ENCODE measurements around the gene KCNH2.
"Not testable (repeated sequence)": the region's sequence is repeated elsewhere in the genome, so short reads cannot be mapped to it uniquely, and the experiment has no call there.

Gene KCNH2, protein sequence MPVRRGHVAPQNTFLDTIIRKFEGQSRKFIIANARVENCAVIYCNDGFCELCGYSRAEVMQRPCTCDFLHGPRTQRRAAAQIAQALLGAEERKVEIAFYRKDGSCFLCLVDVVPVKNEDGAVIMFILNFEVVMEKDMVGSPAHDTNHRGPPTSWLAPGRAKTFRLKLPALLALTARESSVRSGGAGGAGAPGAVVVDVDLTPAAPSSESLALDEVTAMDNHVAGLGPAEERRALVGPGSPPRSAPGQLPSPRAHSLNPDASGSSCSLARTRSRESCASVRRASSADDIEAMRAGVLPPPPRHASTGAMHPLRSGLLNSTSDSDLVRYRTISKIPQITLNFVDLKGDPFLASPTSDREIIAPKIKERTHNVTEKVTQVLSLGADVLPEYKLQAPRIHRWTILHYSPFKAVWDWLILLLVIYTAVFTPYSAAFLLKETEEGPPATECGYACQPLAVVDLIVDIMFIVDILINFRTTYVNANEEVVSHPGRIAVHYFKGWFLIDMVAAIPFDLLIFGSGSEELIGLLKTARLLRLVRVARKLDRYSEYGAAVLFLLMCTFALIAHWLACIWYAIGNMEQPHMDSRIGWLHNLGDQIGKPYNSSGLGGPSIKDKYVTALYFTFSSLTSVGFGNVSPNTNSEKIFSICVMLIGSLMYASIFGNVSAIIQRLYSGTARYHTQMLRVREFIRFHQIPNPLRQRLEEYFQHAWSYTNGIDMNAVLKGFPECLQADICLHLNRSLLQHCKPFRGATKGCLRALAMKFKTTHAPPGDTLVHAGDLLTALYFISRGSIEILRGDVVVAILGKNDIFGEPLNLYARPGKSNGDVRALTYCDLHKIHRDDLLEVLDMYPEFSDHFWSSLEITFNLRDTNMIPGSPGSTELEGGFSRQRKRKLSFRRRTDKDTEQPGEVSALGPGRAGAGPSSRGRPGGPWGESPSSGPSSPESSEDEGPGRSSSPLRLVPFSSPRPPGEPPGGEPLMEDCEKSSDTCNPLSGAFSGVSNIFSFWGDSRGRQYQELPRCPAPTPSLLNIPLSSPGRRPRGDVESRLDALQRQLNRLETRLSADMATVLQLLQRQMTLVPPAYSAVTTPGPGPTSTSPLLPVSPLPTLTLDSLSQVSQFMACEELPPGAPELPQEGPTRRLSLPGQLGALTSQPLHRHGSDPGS

DNA sequence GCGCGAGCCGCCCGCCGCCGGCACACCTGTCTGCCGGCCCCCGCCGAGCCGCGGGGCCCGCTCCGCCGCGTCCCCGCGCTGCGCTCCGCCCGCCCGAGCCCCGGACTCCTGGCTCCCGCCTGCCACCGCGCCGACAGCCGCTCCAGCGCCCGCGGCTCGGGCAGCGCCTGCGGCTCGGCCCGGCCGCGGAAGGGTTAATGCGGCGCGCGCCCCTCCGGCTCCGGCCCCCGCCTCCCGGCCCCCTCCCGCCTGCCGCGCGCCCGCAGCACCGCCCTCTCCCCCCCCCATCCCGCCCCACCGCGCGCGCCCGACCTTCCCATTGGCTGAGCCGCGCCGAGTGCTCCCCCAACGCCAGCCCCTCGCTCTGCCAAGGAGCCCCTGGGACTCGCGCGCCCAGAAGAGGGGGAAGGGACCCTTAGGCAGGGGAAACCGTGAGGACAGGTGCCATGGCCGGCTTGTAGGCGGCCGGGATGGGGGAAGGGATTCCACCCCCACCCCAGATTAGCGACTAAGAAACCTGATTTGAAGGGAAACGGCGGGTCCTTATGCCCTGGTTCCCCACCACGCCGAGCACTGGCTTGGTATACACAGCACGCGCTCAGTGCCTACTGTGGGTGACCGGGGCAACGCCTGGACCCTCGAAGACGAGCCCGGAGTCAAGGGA lies at the start of gene KCNH2:
KCNH2 (minus strand) TSS at position 196 of the 664 bp plus-strand sequence. CDS start 408 bp downstream, outside the sequence.
- DNase-seq, result peak; percentile 31 to 43

DNA sequence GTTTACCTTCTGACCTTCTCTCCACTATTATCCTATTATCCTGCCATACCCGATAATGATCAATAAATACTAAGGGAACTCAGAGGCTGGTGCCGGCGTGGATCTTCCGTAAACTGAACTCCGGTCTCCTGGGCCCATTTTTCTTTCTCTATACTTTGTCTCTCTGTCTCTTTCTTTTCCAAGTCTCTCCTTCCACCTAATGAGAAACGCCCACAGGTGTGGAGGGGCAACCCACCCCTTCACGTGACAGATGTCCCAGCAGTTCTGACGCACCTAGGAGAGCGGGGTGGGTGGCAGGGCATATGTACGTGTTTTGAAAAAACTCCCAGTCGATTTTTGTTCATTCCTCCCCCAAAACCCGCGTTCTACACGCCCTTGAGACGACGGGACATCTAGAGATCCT lies 49.6 kb upstream of the KCNH2 start:
- not testable (repeated sequence) for DNase-seq

DNA sequence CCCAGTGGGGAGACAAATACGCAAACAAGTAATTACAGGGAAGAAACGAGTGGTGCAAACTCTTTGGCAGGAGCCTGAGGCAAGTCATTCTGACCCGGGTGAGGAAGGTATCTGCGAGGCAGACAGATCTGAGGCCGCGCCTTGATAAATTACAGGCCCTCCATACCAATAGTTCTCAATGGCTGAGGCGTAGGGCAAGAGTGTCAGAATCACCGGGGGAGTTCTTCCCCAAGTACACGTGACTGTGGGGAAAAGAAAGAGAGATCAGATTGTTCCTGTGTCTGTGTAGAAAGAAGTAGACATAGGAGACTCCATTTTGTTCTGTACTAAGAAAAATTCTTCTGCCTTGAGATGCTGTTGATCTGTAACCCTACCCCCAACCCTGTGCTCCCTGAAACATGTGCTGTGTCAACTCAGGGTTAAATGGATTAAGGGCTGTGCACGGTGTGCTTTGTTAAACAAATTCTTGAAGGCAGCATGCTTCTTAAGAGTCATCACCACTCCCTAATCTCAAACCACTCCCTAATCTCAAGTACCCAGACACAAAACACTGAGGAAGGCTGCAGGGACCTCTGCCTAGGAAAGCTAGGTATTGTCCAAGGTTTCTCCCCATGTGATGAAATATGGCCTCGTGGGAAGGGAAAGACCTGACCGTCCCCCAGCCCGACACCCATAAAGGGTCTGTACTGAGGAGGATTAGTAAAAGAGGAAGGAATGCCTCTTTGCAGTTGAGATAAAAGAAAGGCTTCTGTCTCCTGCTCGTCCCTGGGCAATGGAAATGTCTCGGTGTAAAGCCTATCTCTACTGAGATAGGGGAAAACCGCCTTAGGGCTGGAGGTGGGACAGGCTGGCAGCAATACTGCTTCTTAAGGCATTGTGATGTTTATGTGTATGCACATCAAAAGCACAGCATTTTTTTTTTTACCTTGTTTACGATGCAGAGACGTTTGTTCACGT lies 48.9 kb upstream of the KCNH2 start:
- DNase-seq, result not testable (repeated sequence)

DNA sequence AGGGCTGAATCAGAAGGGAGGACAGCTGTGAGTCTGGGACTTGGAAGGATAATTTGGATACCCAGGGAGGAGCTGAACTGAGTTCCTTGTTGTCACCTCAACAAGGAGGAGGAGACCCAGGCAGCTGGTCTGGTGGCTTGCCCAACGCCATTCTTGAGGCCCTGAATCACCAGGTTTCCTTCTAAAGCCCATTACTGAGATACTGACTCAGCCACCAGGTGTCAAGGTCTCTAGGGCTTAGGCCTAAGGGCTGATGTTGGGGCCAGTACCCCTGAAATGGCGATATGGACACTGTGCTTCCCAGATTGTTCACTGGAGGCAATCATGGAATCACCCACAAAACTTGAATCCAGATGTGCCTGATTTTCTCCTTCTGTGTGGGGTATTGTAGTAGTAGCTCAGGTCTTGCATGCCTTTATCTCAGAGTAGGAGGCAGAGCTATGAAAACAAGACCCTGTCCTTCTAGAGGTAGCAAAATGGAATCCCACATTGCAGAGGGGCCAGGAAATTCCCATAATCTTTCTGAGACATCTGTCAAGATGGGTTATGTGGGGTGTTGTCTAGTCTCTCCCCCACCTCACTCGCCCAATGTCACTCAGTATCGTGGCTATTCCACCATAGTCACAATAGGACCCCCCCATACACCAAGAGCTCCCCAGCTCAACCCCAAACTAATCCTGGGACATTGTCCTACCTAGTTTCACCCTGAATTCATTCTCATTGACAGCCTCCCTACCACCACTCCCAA lies 48.0 kb upstream of the KCNH2 start:
- no peak for DNase-seq

DNA sequence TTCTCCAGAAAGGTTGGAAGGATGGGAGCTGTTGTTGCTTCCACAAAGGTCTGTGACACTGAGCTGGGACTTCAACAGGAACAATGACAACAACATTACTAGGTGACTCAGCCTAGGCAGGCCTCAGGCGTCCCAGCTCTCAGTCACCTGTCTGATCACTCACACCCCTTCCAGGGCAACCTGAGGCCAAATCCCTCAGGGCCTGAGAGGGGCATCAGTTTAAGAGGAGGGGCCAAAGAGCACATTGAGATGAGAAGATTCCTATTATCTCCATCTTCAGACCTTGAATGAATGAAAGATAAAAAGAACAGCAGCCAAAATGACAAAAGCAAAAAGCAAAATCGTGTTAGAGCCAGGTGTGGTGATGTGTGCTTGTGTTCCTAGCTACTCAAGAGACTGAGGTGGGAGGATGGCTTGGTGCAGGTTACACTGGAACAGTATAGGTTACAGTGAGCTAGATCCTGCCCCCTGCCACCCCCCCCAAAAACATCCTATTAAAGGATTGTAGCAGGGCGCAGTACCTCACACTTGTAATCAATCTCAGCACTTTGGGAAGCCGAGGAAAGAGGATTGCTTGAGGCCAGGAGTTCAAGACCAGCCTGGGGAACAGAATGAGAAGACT lies 46.4 kb upstream of the KCNH2 start, which contains the start of gene ATG9B:
ATG9B (minus strand) TSS at position 60 of the 622 bp plus-strand sequence. CDS start 71 bp downstream, outside the sequence.
- no peak for DNase-seq

DNA sequence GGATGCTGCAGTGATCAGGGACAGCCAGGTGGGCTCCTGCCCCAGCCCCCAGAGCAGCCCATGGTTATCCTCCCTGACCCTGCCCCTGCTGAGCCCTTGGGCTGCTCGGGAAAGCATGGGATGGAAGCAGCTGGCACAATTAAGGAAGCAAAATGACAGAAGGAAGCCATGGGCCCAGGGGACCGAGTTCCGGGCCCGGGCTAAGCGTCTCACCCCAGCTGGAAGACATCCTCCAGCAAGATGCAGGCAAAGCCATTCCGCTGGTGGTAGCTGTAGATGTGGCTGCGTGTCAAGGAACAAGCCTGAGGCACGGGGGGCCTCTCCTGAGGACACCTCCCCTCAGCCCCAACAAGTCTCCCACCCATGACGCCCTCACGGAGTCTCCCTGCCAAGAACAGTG lies 45.1 kb upstream of the KCNH2 start:
- no peak for DNase-seq

DNA sequence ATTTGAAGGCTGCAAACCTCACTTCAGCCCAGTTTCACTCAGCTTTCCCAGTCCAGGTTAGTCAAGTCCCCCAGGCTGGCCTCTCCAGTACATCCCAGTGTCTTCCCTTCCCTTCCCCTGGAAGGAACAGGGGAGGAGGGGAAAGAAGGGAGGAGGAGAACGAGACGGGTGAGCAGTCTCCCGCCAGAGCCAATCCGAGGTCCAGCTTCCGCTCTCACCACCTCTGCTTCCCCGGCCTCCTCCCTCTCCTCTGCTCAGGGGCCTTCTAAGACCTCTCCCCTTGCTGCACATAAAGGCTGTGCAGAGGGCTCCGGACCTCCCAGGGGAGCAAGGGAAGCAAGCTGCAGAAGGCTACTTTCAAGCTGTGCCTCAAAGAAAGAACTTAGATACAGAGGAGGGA lies 42.1 kb upstream of the KCNH2 start:
- DNase-seq, result no peak

DNA sequence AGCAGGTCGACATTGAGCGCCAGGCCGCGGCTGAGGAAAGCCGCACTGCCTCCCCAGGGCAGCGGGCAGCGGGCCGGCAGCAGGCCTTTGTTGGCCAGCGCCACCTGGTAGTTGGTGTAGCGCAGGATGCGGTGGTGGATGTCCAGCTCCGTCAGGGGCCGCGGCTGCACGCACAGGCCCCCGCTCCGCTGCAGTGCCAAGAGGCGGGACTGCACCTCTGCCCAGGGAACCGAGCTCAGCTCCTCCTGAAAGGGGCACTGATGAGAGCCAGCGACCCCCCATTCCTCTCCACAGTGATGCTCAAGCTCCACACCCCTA lies 41.0 kb upstream of the KCNH2 start:
- DNase-seq, result no peak

DNA sequence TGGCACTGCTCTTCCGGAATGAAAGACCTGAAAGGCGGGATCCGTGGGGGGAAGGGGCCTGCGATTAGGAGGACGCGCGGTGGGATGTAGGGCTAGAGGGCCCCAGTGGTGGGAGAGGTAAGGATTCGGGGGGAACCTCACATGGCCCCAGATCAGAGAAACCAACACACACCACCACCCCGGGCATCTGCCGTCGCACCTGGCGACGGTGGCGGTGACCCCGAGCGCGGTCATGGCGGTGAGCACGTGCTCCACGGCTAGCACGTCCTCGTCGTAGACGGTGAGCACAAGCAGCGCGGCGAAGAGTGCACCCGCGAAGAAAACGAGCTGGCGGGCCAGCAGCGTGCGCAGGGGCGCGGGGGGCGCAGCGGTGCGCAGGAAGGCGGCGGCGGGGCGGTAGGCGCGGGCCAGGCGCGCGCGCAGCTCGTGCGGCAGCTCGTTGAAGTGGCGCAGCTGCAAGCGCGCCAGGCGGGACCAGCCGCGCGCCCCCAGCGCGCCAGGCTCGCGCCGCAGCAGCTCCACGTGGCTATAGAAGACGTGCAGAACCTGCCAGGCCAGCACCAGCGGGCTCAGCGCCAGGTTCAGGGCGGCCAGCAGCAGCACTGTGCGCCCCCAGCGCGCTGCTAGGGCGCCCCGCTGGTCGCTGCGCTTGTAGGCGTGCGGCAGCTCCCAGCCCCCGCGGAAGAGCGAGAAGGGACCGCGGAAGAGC lies 40.5 kb upstream of the KCNH2 start:
- peak; percentile 40 to 41 for DNase-seq

DNA sequence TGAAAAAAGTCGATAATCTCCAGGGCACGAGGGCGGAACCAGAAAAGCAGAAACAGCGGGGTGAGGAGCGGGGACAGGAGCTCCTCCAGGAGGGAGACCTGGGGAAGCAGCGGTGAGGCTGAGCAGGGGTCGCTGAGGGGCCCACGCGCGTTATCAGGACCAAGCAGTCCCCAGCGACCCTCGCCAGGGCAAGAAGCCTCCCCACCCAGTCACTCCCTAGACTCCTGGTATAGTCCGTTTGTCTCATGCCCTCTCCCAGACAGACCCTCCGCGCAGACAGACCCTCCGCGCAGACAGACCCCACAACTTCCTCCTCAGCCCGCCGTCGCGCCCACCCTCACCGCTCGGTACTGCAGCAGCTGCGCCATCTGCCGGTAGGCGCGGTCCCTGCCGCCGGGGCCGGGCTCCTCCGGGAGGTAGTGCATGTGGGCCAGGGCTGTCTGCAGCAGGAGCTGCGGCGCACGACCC lies 39.9 kb upstream of the KCNH2 start:
- DNase-seq, result peak; percentile 81 to 84

DNA sequence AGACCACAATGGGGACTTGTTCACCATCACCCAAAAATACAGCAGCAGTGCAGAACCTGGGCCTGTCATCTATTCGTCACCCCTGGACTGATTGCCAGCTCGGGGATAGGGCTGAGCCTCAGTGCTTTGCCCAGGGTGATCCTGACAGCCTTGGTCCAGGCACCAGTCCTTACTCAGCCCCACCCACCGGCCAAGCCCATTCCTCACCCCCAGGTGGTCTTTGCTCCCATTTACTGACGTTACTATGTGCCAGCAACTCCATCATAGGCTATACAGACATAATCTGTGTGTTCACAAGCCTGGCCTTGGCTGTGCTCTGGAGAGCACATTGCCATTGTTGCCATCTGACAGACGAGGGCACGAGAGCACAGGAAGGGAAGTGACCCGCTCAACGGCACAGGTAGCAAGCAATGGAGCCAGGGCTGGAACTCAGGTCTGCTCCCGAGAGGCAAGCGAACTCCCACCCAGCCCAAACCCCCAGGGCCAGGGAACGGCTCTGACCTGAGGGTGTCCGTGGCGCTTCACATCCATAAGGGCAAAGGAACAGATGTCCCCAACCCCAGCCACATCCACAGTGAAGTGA lies 39.3 kb upstream of the KCNH2 start:
- DNase-seq, result no peak

DNA sequence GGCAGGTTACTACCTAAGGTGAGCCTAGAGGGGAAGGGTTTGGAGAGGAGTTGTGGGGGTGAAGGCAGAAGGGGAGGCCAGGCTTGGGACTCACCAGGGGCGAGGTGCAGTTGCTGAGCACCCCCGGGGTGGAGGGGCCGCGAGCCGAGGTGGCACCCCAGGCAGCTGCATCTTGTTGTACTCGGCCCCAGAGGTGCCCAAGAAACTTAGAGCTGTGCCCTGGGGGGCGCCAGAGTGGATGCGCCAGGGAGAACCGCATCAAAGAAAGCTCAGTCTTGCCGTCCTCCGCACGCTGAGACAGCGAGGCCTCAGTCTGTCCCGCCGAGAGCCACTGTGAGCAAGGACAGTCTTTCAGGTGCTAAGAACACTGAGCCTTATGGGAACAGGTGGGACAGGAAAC lies 38.8 kb upstream of the KCNH2 start:
- DNase-seq, result peak in 1 of 2 donors; percentile 23

DNA sequence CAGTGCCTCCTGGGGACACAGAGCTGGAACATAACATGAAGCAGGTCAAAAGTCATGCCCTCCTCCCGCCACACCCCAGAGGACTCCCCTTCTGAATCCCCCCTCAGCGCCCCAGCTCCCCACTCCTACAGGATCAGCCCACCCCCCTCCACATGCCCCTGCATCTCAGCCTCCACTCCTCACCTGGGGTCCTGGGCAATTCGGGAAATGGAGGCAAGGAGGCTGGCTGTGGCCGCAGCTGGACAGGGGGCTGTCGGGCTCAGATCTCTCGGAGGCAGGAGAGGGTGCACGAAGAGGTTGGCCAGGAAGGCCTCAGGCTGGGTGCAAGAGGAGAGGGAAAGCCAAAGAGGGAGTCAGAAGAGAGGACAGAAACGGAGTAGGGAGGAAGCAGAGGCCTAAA lies 38.4 kb upstream of the KCNH2 start:
- no peak for DNase-seq

DNA sequence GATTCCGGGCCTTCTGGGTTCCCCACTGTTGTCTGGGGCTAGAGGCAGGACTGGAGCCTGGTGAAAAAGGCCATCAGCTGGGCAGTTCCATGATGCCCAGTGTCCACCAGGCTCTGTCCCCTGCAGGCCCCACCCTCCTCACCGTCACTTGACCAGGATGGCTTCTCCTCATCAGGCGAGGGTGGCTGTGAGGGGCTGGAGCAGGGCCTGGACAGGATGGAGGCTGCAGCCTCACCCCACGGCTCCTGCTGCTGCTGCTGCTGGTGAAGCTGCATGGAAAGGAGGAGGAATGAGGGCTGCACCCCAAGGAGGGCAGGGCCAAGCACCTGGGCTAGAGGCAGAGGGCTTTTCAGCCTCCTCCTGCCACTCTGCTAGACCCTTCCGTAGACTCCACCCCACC lies 37.8 kb upstream of the KCNH2 start:
- DNase-seq, result no peak

DNA sequence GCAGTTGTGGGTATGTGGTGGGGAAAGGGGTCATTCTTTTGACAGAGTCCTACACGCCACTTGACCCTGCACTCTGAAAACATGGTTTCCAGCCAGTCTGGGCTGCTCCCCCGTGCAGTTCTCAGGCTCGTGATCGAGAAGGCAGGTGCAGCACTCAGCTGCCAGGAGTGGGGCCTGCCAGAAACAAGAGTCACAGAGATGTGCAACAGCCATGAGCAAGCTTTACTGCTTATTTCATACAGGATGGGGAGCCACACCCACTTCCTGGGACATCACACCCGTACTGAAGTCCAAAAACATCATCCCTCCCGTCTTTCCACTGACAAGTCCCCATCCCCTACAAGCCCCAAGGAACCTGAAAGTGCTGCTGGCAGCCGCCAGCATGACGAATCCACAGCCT lies 36.8 kb upstream of the KCNH2 start:
- peak; percentile 42 to 48 for DNase-seq

DNA sequence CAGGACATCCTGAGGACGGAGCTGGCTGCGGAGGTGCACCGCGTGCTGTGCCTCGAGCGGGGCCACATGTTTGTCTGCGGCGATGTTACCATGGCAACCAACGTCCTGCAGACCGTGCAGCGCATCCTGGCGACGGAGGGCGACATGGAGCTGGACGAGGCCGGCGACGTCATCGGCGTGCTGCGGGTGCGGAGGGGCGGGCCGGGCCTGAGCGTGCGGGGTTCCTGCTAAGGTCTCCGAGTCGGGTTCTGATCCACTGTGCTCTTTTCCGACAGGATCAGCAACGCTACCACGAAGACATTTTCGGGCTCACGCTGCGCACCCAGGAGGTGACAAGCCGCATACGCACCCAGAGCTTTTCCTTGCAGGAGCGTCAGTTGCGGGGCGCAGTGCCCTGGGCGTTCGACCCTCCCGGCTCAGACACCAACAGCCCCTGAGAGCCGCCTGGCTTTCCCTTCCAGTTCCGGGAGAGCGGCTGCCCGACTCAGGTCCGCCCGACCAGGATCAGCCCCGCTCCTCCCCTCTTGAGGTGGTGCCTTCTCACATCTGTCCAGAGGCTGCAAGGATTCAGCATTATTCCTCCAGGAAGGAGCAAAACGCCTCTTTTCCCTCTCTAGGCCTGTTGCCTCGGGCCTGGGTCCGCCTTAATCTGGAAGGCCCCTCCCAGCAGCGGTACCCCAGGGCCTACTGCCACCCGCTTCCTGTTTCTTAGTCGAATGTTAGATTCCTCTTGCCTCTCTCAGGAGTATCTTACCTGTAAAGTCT lies 35.8 kb upstream of the KCNH2 start:
- peak; percentile 95 to 98 for DNase-seq

DNA sequence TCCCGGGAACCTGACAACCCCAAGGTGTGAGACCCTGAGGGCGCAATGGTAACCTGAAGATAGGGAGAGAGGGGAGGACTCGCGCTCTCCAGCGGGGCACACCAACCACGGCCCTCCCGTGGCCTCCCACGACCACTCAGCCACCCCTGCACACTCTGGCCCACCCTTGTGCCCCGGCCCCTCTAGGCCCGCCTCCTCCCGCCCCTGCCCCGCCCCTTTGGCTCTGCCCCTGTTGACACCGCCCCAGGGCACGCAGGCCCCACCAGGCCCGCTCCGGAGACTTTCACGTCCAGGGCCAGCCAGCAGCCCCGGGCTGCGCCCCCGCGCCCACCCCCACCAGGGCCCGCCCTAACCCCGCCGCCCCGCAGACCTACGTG lies 35.2 kb upstream of the KCNH2 start:
- DNase-seq, result no peak

DNA sequence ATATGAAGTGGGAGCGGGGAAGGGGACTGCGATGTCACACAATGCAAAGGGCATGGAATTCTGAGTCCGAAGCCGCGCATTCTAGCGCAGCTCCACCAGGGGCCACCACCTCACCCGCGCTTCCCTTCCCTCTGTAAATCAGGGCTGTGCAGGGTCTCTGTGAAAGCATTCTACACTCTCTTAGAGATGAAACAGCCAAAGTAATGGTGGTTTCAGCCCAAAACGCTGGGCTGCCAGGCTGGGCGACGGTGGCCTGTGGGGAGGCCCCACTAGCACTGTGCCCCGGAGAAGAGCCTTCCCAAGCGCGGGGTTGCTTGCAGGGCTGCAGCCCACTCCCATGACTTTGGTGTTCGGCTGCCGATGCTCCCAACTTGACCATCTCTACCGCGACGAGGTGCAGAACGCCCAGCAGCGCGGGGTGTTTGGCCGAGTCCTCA lies 34.8 kb upstream of the KCNH2 start:
- peak in 1 of 2 donors; percentile 31 for DNase-seq
